ENCODE data around the gene SH2B2.

SH2B2 gene

DNA sequence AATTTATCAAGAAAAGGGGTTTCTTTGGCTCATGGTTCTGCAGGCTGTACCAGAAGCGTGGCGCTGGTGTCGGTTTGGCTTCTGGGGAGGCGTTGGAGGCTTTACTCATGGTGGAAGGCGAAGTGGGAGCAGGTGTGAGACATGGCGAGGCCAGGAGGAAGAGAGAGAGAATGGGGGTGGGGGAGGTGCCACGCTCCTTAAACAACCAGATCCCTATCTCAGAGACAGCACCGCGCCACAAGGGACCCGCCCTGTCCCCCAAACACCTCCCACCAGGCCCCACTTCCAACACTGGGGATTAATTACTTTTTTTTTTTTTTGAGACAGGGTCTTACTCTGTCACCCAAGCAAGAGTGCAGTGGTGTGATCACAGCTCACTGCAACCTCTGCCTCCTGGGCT, 18.0 kb upstream of the SH2B2 start:
- no peak for DNase-seq (ENCODE audit: low read depth)

DNA sequence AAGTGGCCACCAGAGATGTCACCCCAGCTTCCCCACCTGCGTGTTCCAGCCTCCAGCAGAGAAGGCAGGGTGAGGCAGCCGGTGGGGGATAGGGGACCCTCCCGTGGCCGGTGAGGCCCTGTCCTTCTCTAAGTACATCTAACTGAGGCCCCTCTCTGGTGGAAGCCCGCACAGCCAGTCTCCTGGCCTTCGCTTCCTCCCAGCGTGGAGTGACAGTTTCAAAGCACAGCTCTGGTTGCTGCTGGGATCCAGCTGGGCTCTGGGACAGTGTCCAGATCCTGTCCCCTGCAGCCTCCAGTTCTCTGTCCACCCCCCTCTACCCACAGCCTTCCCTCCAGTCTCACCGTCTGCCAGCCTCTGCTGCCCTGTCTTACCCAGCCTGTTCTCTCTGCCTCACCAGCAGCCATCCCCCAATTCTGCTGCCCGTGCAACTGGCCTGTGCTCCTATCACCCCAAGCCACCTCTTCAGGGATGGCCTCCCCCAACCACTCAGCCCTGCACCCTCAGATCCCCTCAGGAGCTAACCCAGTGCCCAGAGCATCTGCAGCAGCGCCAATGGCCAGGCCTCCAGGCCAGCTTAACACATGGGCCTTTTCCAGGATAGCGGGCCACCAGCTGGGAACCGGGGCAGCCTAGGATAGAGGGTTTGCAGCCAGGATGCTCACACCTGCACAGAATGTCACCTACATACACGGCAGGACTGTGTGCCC, 16.3 kb upstream of the SH2B2 start:
- no peak for DNase-seq (ENCODE audit: low read depth)

DNA sequence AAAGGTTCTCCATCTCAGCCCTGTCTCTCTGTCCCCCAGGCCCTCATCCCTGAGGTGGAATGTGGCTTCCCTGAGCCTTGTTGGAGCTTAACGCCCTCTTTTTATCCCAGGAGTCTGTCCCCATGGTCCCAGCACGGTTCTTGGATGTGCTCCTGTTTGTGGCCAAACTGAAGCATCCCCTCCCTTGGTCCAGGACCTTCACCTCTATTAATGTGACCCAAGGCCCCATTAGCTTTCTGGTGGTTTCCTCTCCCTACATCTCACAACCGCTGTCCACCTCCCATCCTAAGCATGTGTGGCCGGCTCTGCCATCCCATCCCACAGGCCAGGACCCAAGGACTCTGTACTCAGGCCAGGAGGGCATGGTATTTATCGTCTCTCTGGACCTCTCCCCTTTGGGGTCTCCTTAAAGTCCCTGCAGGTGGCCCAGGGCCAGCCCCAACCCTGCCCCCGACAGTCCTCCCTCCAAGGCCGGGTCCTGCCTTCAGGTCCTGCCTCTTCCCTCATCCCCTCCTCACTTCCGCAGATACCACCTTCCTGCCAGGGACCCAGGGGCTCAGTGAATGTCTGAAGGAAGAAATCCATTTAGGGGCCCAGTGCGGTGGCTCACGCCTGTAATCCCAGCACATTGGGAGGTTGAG, 15.4 kb upstream of the SH2B2 start:
- no peak for DNase-seq (ENCODE audit: low read depth)

DNA sequence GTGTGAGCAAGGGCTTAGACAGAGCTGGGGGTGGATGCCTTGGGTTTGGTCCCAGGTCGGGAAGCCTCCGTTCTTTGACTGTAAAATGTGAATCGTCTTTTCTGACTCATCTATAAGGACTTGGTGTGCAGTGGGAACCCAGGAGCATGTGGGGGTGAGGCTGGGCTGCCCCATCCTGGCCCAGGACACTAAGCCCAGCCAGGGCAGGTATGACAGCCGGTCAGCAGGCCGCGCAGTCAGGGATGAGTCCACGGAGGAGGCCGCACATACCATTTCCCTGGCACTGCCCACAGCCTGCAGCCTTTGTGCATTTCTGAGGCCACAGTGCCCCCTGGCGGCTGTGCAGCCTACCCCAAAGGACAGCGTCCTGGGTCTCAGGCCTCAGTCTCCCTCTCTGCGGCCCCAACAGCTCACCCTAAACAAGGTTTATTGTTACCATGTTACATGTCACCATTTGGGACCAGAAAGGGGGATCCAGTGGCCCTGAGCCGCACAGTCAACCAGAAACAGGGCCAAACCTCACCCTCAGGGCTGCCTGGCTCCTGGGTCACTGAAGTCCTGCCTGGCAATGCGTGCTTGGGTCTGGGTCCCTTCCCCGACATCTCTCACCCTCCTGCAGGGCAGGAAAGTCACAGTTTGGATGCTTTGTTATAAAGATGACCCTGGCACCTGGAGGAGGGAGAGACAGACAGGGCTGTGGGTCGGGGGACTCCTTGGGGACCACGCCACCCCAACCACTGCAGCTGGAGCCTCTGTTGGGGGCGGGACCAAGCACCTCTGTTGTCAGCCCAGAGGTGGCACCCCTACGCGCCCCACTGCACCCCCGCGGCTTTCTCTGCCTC, 14.4 kb upstream of the SH2B2 start:
- peak; percentile 50 for DNase-seq (ENCODE audit: low read depth)

DNA sequence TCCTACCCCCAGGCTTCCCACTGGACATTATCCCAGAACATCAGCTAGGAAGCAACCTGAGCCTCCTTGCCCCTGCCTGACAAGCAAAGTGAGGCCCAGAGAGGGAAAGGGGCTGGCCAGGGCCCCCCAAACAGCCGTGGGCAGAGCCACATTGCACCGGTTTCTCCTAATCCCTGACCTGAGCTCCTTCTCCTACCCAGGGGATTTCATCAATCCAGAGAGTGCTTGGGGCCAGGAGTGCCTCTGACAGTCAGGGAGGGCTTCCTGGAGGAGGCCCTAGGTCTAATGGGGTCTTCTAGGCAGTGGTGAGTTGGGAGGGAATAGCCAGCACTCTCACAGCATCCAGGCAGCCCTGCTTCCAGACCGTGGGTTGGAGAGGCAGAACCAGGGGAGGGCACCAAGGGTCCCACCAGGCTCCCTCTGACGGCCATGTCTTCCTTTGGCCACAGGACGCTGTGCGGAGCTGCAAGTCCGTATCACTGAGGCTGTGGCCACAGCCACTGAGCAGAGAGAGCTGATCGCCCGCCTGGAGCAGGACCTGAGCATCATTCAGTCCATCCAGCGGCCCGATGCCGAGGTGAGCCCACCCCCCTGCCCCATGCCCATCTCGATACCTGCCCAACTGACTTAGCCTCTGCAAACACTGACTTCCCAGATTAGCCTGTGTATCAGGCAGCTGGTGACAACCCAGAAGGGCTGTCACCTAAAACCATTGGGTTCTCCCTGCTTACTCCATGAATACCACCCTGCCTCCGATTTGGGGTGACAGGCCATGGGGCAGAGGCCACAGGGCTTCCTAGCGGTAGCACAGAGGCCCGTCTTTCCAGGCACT, 13.5 kb upstream of the SH2B2 start:
- no peak for DNase-seq (ENCODE audit: low read depth)

DNA sequence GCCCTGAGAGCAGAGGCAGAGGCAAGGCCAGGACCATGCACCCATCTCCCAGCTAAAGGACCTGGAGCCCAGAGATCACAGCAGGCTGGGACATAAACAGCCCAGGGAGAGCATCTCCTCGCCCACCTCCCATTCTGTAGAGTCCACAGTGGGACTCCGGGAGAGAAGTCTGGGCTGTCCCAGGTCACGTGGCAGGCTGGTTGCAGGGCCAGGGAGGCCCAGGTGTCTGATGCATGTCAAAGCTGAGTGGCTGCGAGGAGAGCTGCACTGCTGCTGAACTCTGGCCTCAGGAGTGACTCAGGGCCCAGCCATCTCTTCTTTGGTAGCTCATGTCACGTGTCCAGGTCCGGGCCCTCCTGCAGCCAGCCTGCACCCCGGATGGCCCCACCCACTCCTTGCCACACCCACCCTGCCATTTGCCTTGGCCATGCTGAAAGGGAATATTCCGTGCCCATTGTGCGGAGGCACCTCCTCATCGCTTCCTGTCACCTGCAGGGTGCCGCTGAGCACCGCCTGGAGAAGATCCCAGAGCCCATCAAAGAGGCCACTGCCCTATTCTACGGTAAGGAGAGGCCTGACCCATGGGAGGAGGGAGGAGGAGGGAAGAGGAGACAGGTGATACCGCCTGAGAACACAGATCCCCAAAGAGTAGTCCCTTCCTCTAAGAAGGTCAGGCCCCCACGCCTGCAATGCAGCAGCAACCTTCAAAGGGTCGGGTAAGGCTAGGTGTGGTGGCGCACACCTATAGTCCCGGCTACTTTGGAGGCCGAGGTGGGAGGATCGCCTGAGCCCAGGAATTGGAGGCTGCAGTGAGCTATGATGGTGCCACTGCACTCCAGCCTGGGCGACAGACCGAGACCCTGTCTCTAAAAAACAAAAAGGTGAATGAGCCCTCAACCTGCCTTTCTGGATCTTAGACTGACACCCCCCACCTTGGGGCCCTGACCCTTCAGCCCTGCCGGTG, 12.6 kb upstream of the SH2B2 start:
- DNase-seq (ENCODE audit: low read depth), result no peak

DNA sequence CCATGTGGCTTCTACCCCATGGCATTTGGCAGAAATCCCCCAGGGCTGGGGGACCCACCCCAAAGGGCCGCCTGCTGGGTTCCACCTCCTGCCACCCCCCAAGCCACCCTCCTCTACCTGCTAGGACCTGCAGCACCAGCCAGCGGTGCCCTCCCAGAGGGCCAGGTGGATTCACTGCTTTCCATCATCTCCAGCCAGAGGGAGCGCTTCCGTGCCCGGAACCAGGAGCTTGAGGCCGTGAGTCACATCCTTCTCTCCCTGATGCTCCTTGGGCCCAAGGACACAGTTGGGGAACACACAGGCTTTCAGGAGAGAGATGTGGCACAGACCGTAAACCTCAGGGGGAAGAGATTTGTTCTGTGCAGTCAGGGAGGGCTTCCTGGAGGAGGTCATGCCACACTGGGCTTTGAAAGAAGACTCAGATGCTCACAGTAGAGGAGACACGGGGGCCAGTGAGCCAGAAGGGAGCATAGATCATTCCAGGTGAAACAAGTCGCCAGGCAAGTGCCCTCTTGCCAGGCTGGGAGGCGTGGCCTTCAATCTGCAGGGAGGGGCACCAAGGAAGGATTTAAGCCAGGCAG, 11.5 kb upstream of the SH2B2 start:
- no peak for DNase-seq (ENCODE audit: low read depth)

DNA sequence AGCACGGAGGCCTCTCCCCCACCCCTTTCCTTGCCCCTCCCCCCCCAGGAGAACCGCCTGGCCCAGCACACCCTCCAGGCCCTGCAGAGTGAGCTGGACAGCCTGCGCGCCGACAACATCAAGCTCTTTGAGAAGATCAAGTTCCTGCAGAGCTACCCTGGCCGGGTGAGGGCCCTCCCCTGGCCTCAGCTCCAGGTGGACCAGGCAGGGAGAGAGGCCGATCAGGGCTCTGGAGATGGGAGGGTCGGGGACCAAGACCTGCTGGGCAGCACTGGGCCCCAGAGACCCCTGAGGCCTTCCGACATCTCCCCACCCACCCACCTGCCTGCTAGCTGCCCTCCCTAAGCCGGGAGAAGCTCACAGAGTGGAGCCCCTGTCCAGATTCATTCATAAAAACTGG, 8.8 kb upstream of the SH2B2 start:
- no peak for DNase-seq (ENCODE audit: low read depth)

DNA sequence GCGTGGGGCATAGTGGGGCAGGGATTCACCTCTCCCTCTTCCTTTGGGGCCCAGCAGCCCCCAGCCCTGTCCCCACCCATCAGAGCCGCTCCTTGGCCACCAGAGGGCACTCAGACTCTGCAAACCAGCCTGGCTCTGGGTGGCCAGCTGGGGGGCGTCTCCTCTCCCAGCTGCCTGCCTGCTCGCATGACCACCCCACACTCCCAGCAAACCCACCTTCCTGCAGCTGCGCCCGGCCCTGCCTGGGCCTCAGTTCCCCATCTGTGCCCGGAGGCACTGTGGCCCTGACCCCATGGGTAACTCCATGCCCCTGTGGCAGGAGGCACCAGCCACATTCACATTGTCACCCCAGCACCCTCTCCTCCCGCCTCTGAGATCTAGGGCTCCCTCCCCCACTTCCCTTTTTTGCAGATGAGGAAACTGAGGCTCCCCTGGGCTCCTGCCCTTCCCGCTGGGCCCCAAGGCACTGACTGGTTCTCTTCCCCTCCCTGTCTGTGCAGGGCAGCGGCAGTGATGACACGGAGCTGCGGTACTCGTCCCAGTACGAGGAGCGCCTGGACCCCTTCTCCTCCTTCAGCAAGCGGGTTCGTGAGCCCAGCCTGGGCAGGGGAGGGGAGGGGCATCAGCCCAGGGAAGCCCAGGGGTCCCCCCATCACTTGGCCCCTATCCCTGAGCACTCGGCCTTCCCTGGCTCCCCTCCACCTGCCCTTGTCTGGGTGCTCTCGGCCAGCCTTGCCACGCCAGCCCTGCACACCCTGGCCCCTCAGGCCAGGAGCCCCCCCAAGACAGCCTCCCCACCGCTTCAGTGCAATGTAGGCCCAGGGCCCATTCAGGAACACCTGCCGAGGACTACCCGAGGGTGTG, 6.9 kb upstream of the SH2B2 start:
- peak; percentile 48 for DNase-seq (ENCODE audit: low read depth)

DNA sequence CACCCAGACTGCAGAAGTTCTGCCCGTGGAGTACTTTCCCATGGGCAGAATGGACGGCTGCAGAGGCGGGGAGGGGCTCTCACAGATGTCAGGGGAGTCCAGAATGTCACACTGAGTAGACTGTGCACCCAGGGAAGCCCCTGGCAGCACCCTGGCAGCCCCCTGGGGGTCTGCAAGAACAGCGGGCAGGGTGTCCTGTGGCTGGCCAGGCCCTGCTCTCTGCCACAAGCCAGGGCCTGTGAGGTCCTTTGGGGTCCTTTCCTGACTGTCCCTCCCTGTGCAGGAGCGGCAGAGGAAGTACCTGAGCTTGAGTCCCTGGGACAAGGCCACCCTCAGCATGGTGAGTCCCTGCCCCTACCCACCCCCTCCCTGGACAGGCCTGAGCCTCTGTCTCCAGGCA, 6.1 kb upstream of the SH2B2 start:
- no peak for DNase-seq (ENCODE audit: low read depth)

DNA sequence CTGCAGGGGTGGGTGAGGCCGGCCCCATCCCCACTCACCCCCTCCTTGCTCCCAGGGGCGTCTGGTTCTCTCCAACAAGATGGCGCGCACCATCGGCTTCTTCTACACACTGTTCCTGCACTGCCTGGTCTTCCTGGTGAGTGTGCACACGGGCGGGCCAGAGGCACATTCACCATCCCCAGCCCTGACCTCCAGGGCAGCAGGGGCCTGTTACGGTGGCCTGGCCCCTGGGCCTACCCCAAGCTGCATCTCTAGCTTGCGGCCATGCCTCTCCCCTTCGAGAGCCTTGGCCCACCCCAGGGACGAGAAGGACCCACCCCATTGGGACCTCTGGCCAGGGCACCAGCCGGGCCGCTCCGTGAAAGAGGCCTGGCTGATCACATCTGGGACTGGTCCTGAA, 4.9 kb upstream of the SH2B2 start:
- DNase-seq (ENCODE audit: low read depth), result no peak

DNA sequence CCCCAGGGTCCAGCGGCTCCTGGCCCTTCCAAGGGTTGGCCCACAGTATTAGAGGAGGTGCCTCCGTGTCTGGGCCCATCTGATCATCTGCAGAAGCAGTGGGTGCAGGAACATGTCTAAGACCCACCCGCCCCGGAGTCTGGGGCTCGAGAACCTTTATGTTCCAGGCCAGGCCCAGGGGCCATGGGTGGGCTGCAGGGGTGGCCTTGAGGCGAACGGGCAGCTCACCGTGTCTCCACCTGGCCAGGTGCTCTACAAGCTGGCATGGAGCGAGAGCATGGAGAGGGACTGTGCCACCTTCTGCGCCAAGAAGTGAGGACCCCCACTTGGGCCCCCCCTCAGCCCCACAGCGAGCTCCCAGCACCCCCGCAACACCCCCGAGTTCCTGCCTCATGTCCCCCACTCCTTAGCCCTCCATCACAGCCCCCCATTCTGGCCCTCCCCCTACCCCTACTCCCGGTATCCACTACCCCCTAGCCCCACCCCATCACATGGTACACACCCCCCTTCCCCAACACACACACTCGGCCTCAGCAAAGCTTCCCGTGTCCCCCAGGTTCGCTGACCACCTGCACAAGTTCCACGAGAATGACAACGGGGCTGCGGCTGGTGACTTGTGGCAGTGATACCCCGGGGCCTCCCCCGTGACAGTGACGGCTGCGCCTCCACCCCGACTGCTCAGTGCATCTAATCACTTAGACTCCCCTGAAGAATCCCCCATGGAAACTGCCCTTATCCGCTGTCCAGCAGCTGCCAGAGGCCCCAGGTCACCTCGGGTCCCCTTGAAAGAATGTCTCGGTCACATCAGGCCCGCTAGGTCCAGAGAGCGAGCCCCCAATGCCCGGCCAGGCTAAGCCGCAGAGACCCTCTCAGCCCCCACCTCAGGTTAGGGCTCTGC, 4.0 kb upstream of the SH2B2 start:
- no peak for DNase-seq (ENCODE audit: low read depth)

DNA sequence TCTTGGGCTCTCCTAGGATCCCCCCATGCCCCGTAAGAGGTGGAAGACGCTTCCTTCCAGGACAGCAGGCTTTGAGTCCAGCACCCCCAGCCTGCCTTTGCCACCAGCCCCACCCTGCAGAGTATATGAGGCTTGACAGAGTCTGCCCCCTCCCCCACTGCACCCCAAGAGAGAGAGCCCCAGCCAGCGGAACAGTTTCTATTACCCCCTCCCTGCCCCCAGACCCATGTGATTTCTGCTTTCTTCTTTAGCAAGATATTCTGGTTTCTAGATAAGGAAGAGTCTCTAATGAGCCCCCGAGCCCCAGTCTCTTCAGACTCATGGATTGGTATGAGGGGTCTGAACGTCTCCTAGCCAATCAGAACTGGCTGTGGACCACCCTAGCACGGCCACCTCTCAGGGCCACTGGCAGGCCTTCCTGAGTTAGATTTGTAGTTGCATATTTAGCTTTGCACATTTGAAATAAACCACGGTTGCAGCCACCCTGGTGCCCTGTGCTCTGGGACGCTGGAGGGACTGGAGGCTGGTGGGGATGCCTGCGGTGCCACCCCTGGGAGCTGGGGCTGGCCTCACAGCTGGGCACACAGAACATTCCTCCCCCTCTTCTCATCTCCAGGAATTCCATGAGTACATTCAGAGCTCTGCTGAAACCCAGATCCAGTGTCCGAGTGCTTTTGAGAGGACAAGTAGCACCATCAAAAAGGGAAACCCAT, 3.0 kb upstream of the SH2B2 start:
- DNase-seq (ENCODE audit: low read depth), result no peak

DNA sequence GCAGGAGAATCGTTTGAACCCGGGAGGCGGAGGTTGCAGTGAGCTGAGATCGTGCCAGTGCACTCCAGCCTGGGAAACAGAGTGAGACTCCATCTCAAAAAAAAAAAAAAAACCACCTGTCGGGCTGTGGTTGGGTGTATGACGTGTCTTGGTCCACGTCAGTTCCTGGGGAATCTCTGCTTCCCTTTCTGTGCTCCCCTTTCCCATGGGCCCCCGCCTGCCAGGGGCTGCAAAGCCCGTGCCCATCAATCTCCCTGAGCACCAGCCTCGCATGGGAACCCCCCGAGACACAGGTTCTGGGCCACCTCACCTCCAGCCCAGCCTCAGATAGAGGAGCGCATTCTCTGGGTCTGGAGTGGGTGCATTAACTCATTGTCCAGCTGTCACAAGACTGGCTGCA, 2.3 kb upstream of the SH2B2 start:
- no peak for DNase-seq (ENCODE audit: low read depth)

DNA sequence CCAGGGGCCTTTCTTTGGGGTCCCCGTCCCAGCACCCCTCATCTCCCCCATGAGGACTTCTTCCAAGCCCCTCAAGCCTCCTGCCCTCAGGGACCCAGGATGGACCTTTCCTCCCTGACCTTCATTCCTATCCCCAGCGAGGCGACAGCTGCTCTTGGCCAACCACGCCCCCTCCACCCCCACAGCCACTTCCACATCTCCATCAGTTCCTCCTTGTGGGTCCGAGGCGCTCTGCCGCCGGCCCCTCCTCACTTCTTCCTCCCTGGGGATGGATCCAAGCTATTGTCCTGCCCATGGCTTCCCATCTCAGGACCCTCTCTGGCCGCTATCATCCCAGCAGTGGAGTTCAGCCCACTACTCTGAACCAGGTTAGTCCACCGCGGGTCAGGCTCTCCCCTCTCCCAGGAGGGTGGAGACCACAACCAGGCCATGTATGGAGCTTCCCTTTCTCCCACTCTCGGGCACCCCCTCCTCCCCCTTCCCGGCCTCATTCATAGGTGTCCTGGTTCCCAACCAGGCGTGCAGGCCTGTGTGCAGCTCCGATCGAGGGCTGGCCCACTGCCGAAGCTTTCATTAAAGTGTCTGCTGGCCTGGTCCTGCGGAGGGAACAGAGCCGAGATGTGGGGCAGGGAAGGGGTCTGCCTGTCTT, 1.7 kb upstream of the SH2B2 start:
- DNase-seq (ENCODE audit: low read depth), result no peak

DNA sequence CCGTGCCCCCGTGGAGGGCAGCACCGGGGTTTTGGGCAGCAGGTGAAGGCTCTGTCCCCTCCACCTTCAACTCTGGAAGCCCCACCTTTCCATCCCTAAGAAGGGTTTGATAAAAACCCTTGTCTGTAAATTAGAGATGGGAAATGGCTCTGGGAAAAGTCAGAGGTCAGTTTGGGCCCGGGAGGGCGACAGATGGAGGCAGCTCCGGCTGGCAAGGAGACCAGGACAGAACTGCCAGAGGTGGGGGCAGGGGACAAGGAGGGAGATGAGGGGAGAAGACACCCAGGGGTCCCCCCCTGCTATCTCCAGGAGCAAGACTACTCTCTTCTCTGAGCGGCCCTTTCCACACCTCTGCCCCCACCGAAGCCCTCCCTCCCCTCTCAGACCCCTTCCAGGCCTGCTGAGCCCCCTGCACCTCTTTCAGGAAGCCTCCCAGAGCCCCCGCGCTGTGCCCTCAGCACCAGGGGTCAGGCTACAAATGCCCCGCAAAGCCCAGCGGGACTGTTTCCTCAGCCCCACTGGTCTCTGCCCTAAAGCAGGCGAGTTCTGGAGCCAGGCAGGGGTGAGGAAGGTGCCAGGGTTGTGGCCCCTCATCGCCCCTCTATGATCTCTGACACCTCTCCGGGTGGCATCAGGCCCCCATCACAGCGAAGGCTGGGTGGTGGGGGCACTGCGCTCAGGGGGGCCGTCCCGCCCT, 980 bp upstream of the SH2B2 start:
- DNase-seq (ENCODE audit: low read depth), result no peak

Data from stimulated activated CD4-positive, alpha-beta T cell treated with anti-CD3 and anti-CD28 coated beads, Interleukin-2, amount 100 ng/mL, for 4 hours (primary cell).